ENCODE results near the gene ZNF282. TPM values are rescaled to one million over a fixed set of nuclear protein-coding genes. Genes with fewer than 3 reads are reported as not detected.

Gene ZNF282
- total RNA-seq, 1 experiment from 2014 or later: 39.0 TPM

- Histone ChIP-seq H4K8ac (replicated peaks; ENCODE audit: insufficient read length, low read depth, low read length) (no peak within 1 kb of the TSS), H3K9ac (ENCODE audit: extremely low read depth, insufficient read length, low read length) (peak within 1 kb of the TSS; percentile 98), H3K23me2 (ENCODE audit: insufficient read length, low read depth, low read length, poor library complexity, severe bottlenecking) (peaks cover 12% of the 10 kb centered on the region), H2BK12ac (ENCODE audit: insufficient read length, low read depth, low read length) (peak within 1 kb of the TSS; percentile 95), H4K91ac (ENCODE audit: insufficient read length, low read depth, low read length) (peak within 1 kb of the TSS; percentile 84), H3K79me2 (ENCODE audit: insufficient read depth, low read length) (peaks cover 37% of the 10 kb centered on the region), H3T11ph (ENCODE audit: low read length) (no peak within 1 kb of the TSS), H3K79me1 (ENCODE audit: insufficient read depth, low read depth, low read length, poor library complexity, severe bottlenecking) (no peaks in the 10 kb centered on the region), H3K9me3 (ENCODE audit: control insufficient read depth, low read depth, low read length) (no peaks in the 10 kb centered on the region), H2BK20ac (ENCODE audit: low read depth, low read length, poor library complexity, severe bottlenecking) (no peak within 1 kb of the TSS), H2BK15ac (ENCODE audit: low read depth, low read length) (no peak within 1 kb of the TSS), H3K18ac (ENCODE audit: insufficient read length, low read depth, low read length) (peak within 1 kb of the TSS; percentile 95), H2AK5ac (ENCODE audit: insufficient read length, low read length) (peak within 1 kb of the TSS; percentile 58), H3K23ac (ENCODE audit: insufficient read length, low read depth, low read length) (no peak within 1 kb of the TSS), H3K14ac (ENCODE audit: insufficient read depth, low read length) (peak within 1 kb of the TSS; percentile 98), H3K56ac (ENCODE audit: insufficient read length, low read depth, low read length) (peak within 1 kb of the TSS; percentile 93), H2AFZ (ENCODE audit: low read length) (no peak within 1 kb of the TSS), H2BK120ac (ENCODE audit: low read depth, low read length, poor library complexity, severe bottlenecking) (no peak within 1 kb of the TSS), H2BK5ac (ENCODE audit: insufficient read length, low read length) (peak within 1 kb of the TSS; percentile 99), H3K4me2 (ENCODE audit: insufficient read depth, insufficient read length, low read length) (peak within 1 kb of the TSS; percentile 100), H4K20me1 (ENCODE audit: control insufficient read depth, insufficient read depth, insufficient read length) (no peaks in the 10 kb centered on the region), H3K27me3 (ENCODE audit: insufficient read depth, low read length) (no peaks in the 10 kb centered on the region), H4K5ac (ENCODE audit: insufficient read length, low read depth, low read length) (peak within 1 kb of the TSS; percentile 99), H3K4me1 (ENCODE audit: insufficient read depth, low read length) (peaks cover 2% of the 10 kb centered on the region; the same call in 1 of the 2 replicates), H3K4ac (ENCODE audit: low read depth, low read length) (no peak within 1 kb of the TSS; the same call in 1 of the 2 replicates), H3K27ac (ENCODE audit: insufficient read length, low read depth, low read length) (peak within 1 kb of the TSS; percentile 100)
- peak within 1 kb of the TSS; percentile 95 to 99 (median 99) for H3K27ac Mint-ChIP-seq
- H3K4me3 Mint-ChIP-seq: peak within 1 kb of the TSS; percentile 92 to 97
- no peaks in the 10 kb centered on the region for H3K27me3 Mint-ChIP-seq (ENCODE audit: low read depth)
- H3K36me3 Mint-ChIP-seq (ENCODE audit: insufficient read depth in 1 of 3, low read depth in 3 of 3): peaks cover 9 to 30% (median 17%) of the 10 kb centered on the region in 3 experiments
- DNase-seq: peak; percentile 74
- H3K4me1 Mint-ChIP-seq: peaks cover 47 to 58% of the 10 kb centered on the region in 2 experiments
- TF ChIP-seq CTCF (conservative IDR thresholded peaks at IDR 0.05): peak; percentile 77
- no peaks in the 10 kb centered on the region for H3K9me3 Mint-ChIP-seq
- no CpG with 5 or more reads among the region's 79 CpGs for WGBS (ENCODE audit: extremely low coverage, insufficient read length, low lambda C conversion rate)
Observed at GRCh38 chr7:149147072-149147751, 48.1 kb upstream of the ZNF282 start, which contains the start of gene ZNF398. Gene ZNF398, plus strand, starts transcription at chr7:149147453. Its CDS starts 290 bp downstream, at chr7:149147743.

Measured in H9 (cell line).